UCSD-AML1 (cell line): ENCODE data around the gene FYB2.
"Not testable (repeated sequence)": the region's sequence is repeated elsewhere in the genome, so short reads cannot be mapped to it uniquely, and the experiment has no call there.

ENCODE experiments used
- DNase-seq: peaks from one replicate; lab custom pipeline; 2025; ENCODE audit not compliant: unreplicated experiment; lab: John Stamatoyannopoulos, UW

Gene FYB2

GRCh38 chr1:56797065-56797685 lies 22.0 kb downstream of the FYB2 start:
- DNase-seq: no peak

- no peak for DNase-seq
Observed at GRCh38 chr1:56795870-56796269, 23.3 kb downstream of the FYB2 start.

- no peak for DNase-seq
Observed at GRCh38 chr1:56790036-56790435, 29.2 kb downstream of the FYB2 start.

GRCh38 chr1:56788588-56788987 lies 30.6 kb downstream of the FYB2 start:
- DNase-seq: no peak

GRCh38 chr1:56788102-56788501 lies 31.1 kb downstream of the FYB2 start:
- DNase-seq: no peak

- no peak for DNase-seq
Observed at GRCh38 chr1:56787330-56787729, 31.9 kb downstream of the FYB2 start.

GRCh38 chr1:56782773-56783172 lies 36.4 kb downstream of the FYB2 start:
- DNase-seq: no peak

GRCh38 chr1:56780826-56781225 lies 38.4 kb downstream of the FYB2 start:
- no peak for DNase-seq

GRCh38 chr1:56780128-56780750 lies 39.0 kb downstream of the FYB2 start:
- DNase-seq: no peak

GRCh38 chr1:56777972-56778371 lies 41.2 kb downstream of the FYB2 start:
- no peak for DNase-seq

GRCh38 chr1:56774732-56775131 lies 44.5 kb downstream of the FYB2 start:
- not testable (repeated sequence) for DNase-seq

GRCh38 chr1:56774067-56774609 lies 45.1 kb downstream of the FYB2 start:
- DNase-seq: no peak

- DNase-seq: no peak
Observed at GRCh38 chr1:56773341-56774066, 45.7 kb downstream of the FYB2 start.

- DNase-seq: no peak
Observed at GRCh38 chr1:56771717-56772116, 47.5 kb downstream of the FYB2 start.

GRCh38 chr1:56758794-56759193 lies 60.4 kb downstream of the FYB2 start:
- no peak for DNase-seq

GRCh38 chr1:56758135-56758534 lies 61.1 kb downstream of the FYB2 start:
- DNase-seq: no peak

- DNase-seq: no peak
Observed at GRCh38 chr1:56755911-56756310, 63.3 kb downstream of the FYB2 start.

- DNase-seq: no peak
Observed at GRCh38 chr1:56754708-56755479, 64.3 kb downstream of the FYB2 start.

- DNase-seq: no peak
Observed at GRCh38 chr1:56745231-56745630, 74.0 kb downstream of the FYB2 start.

- DNase-seq: no peak
Observed at GRCh38 chr1:56728964-56729363, 90.2 kb downstream of the FYB2 start.

GRCh38 chr1:56726706-56727105 lies 92.5 kb downstream of the FYB2 start:
- no peak for DNase-seq
